GM19468 (cell line): ENCODE measurements around the gene CARS2.
"Not testable (repeated sequence)": the region's sequence is repeated elsewhere in the genome, so short reads cannot be mapped to it uniquely, and the experiment has no call there.

Experiments
- ATAC-seq: cut with Tn5 transposase; IDR thresholded peaks from one replicate; pipeline ENCODE4 v1.9.1; 2021; ENCODE audit warnings: mild to moderate bottlenecking, moderate library complexity, moderate number of reproducible peaks; ENCODE audit not compliant: unreplicated experiment; ENCODE audit errors: extremely low read depth

CARS2 gene

DNA sequence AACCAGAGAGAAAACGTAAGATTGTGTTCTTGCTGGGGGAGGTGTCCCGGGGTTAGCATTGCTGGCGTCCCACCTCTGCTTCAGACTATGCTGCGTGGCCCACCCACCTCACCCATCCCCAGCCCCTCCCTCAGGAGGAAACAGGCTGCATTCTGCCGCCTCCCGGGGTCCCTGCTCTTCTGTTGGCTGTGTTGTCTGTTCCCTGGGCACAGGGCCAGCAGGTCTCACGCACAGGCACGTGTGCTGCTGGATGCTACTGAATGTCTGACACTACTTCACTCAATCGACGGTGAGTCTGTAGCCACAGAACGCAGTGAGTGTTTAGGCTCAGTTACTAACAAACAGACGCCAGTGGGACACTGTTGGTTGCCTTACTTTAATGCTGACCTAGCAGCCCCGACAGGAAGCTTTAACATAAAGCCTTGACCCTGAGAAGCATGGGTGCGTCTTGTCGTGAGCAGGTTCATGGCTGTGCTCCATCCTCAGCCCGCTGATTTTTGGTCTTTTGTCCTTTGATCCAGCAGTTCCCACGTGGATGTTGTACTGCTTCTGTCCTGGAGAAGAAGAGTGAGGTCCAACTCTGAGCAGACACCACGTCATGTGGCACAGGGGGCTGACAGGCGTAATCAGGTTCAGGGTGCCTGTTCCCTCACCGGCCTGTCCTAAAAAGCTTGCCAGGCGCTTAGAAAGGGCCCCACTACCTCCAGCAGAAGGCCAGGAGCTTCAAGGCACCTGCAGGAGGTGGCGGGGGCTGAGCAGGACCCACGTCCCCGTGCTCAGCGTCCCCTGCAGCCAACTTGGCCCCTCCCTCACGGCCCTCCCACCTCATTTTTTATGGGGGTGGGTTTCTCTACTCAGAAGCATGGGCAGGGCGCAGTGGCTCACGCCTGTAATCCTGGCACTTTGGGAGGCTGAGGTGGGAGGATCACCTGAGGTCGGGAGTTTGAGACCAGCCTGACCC, 64.6 kb downstream of the CARS2 start:
- no peak for ATAC-seq

DNA sequence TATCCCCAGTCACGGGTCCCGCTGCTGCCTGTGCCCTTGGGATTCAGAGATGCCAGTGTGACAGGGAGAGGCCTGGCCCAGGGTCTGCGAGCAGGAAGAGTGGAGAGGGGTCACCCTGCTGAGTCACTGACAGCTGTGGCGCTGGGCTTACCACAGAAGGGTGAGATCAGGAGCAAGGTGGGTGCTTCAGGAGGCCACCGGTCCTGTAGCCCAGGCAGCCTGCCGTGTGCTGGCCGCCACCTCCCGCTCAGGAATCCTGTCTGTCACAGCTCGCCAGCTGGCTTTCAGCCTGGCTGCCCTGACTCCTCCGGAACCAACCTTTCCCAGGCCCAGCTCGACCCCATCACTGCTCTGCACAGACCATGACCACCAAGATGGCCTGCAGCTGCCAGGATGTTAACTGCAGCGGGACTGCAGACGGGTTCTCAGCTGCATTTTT, 65.3 kb downstream of the CARS2 start:
- no peak for ATAC-seq

DNA sequence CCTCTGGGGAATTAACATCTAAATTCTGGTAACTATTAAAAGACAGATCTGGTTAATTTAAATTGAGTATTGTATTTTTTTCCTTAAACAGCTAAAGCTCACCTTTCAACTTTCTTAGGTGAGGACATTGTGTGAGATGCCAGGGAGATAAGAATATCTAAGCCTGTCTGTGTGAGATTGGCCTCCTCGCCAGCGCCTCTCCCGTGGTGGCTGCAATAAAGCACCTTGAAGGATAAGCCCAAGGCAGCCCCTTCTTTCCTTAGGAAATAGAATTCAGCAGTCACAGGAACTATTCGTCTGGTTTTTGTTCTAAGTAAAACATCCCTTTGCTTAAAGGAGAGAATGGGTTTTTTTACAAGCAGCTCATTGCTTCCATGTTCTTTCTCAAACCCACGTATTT, 66.0 kb downstream of the CARS2 start:
- ATAC-seq: no peak

DNA sequence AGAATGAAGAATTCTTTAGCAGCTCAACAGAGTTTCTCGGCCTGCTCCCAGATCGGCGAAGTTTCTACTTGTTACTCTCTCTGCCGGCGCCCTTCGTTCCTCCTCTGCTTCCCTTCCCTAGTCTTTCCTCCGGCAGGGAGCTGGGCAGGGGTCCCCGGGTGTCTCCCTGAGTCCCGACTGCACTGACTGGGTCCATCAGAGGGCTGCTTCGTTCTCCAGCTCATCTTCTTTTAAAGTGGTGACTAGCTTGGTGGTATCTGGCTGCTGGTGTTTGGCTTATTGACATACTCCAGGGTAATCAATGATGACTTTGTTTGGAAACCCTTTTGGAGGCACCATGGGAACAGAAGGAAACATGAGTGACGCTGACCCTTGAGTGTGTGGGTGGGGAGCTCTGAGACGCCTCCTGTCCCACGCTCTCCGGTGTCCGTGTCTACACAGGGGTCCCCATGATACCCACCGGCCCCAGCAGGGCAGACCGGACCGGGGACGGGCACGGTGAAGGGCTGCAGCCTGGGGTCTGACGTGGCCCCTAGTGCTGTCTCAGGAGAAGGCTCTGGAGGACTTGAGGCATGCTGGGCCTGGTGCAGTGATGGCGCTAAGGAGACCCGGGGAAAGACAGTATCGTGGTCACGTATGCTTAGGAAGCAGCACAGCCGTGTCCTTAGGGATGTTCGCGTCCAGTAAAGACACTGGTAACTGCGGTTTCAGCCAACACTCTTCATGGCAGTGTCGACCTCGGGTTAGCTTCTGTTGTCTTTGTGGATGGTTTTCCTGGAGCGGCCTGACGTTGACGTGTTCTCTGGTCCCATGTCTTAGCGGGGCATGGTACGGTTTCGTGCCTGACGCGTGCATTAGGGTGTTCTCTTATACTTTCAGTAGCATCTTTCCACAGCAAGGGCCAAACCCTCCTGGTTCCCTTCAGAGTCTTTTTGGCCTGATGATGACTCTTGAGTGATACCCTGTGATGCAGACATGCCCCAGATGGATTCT, 66.8 kb downstream of the CARS2 start:
- ATAC-seq: no peak

DNA sequence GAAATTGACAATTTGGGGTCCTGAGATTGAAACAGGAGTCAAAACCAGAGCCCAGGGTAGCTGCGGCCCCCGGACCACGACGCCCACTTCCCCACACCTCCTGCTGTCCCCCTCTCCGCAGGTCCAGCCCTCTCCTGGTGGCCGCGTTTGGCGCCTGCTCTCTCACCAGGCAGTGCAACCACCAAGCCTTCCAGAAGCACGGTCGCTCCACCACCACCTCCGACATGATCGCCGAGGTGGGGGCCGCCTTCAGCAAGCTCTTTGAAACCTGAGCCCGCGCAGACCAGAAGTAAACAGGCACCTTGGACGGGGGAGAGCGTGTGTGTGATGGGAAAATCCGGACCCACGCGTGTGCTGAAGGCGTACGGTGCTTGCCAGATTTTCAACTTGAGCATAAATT, 67.7 kb downstream of the CARS2 start:
- ATAC-seq: no peak

DNA sequence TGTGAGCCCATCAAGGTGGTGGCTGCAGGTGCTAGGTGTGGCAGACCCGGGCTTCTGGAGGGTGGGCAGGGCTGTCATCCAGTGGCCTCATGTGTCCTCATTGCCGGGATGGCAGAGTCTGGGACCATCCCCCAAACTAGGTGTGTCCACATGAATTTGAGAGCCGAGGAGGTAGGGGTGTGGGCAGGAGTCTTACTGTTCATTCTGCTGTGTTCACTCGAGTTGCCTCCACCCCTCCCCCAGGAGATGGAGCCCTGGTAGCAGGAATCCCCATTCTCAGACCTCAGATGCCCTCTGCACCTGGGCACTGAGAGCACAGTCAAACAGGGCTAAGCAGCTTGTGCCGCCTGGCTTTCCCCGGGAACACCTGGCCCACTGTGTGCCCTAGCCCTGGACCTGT, 68.2 kb downstream of the CARS2 start:
- no peak for ATAC-seq

DNA sequence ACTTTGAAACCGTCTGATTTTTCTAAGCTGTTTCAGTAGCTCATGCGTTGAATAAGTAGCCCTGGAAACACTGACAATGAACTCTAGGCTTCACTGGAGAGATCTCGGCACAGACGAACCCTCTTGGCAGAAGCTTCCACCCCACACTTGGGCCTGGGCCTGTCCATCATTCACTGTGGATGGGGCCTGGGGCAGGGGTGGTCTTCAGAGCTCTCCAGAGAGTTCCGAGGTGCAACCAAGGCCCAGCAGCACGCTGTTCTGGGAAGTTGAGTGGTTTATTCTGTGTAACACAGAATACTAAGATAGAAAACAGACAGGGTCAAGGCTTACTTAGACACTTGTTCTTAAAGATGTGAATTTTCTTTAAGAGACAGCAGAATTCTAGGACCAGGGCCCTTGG, 68.6 kb downstream of the CARS2 start:
- ATAC-seq: no peak

DNA sequence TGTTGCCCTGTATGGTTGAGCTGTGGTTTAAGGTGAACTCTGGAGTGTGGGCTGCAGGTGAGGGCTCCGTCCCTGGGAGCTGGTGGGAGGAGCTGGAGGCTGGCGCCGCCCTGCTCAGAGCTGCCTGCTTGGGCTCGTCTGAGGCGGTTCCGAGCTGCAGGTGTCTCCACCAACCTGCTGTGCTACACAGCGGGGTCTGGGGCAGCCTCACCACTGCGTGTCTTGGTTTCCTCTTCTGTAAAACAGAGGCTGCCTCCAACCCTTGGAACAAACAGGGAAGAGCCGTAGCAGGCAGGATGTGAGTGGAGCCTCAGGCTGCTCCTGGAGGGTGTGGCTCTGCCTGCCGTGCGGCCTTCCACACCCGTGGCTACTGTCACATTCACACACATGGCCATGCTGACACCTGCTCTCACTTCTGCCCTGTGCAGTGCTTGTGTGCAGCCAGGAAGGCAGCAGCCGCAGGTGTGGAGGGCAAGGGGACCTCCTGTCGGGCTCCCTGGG, 69.2 kb downstream of the CARS2 start:
- ATAC-seq: no peak

DNA sequence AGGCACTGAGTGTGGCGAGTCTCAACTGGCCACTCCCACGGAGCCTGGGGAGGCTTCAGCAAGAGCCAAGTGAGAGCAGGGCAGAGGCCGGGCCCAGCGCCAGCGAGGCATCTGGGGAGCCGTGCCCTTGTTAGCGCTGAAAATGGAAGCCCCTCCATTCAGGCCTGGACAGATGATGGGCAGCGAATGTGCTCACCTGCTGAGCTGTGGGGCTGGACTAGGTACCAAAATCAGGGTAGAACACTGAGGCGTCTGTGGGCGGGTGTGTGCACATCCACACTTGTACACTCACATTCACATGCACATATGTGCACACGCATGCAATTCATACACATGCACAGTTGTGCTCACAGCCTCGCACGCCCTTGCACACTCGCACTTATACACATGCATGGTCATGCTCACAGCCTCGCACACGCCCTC, 69.9 kb downstream of the CARS2 start:
- ATAC-seq: no peak

DNA sequence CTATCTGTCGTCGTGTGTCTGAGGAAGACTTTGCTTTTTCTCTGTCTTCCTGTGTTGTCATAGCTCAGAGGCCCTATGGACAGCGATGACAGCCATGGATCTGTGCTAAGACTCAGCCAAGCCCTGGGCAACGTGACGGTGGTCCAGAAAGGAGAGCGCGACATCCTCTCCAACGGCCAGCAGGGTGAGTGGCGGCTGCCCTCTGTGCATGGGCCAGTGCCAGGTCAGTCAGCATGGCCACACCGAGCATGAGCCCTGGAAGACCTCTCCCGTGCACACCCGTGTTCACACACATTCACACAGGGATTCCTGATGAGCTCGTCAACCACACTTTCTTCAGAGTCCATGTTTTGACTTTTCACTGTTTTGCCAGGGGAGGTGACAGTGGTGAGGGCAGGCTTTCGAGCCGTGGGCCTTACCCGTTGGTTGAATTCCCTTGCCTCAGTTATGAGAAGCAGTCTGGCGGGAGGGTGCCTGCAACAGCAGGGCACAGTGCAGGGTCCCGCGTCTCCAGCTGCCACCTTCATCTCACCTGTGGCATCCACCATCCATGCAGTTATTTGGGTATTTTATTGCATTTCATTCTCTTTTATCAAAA, 70.4 kb downstream of the CARS2 start:
- ATAC-seq: no peak

DNA sequence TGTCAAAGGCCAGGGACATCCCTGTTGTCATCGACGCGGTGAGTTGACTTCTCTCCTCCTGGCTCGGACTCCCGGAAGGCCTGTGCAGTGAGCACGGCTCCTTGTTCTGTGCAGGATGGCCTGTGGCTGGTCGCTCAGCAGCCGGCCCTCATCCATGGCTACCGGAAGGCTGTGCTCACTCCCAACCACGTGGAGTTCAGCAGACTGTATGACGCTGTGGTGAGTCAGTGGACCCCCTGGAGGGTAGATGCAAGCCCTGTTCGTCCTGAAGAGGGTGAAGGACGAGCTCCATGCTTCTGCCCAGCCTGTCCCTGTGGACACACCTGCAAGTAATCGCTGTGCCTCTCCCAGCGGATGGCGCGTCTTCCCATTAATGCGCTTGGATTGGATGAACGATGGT, 71.4 kb downstream of the CARS2 start:
- ATAC-seq: no peak

DNA sequence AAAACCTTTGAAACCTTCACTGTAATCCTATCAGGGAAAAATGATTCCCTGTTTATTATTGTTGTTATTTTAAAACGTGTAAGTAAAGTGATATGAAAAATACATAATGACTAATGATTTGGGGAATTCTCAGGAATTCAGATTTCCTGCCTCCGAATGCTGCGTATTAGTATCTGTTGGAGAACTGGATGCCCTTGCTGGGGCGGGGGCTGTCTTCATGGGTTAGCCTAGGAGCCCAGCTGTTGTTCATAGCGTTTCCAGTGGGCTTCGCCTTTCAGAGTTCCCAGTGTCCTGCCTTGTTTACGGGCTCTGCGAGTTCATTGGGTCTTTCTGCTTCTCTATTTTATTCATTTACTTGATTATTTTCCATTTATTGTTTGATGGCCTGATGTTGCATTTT, 72.1 kb downstream of the CARS2 start:
- no peak for ATAC-seq

DNA sequence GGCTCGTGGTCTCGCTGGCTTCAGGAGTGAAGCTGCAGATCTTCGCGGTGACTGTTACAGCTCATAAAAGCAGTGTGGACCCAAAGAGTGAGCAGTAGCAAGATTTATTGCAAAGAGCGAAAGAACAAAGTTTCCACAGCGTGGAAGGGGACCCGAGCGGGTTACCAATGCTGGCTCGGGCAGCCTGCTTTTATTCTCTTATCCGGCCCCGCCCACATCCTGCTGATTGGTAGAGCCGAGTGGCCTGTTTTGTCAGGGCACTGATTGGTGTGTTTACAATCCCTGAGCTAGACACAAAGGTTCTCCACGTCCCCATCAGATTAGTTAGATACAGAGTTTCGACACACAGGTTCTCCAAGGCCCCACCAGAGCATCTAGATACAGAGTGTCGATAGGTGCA, 73.7 kb downstream of the CARS2 start:
- not testable (repeated sequence) for ATAC-seq

DNA sequence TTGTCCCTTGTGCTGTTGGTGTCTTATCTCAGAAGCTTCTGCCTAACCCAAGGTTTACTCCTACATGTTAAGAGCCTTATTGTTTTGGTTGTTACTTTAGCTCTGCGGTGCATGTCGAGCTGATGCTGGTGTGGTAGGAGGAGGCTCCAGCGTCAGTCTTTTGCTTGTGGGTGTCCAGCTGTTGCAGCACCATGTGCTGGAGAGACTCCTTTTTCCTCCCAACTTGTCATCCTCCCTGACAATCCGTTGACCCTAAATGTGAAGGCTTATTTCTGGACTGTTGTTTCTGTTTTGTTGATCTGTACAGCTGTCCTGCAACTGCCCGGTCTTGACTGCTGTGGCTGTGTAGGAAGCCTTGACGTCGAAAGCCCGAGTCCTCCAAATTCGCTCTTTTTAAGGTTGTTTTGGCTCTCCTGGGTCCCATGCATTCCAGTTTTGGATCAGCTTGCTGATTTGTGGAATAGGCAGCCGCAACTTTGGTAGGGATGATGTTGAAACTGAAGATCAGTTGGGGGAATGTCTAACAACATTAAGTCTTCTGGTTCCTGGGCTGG, 75.3 kb downstream of the CARS2 start:
- ATAC-seq: no peak

DNA sequence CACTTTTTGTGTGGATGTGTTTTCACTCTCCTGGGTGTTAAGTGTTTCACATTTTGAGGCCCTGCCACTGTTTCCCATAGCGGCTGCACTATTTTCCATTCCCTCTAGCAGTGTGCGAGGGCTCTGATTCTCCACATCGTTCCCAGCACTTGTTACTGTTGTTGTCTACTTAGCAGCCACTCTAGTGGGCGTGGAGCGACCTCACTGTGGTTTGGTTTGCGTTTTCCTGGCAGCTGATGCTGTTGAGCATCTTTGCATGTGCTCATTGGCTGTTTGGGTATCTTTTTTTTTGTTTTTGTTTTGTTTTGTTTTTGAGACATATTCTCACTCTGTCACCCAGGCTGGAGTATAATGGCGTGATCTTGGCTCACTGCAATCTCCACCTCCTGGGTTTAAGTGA, 76.2 kb downstream of the CARS2 start:
- no peak for ATAC-seq

DNA sequence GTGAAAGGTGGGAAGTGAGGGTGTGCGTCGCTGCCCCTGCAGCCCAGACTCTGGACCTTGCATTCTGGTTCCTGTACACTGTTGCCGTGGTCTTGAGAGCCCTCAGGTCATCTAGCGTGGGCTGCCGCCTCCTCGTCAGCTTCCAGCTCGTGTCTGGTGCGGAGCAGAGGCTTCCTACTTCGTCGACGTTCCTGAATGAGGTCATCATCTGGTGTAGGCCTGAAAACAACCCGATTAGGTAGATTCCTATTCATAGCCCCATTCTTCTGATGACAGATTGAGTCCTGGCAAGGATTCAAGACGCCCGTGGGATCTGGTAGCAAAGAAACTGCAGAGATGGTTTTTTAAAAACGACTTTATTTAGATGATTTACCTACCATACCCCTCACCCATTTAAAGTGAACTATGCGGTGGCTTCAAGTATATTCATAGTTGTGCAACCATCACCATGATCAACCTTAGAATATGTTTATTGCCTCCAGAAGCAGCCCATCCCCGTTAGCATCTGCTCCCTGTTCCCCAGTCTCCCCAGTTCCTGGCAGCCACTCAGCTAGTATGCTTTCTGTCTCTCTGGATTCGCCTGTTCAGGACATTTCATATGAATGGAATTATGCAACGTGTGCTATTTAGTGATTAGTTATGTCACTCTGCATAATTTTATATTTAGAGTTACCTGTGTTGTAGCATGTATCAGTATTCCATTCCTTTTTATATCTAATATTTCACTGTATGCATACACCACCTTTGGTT, 76.8 kb downstream of the CARS2 start:
- ATAC-seq: no peak

DNA sequence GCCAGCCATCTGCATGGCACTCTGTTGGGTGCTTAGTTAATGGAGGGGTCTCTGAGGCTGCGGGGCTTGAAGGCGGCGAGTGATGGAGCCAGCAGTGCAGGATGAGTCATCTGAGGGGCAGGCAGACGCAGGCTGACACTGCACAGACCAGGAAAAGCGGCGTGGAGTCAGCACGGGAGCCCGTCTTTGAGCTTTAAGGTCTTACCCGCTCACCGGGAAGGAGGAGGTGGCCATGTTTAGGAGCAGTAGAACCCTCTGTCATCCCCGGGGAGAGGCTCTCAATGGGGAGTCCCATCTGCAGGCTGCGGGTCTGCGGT, 77.5 kb downstream of the CARS2 start:
- ATAC-seq: no peak

DNA sequence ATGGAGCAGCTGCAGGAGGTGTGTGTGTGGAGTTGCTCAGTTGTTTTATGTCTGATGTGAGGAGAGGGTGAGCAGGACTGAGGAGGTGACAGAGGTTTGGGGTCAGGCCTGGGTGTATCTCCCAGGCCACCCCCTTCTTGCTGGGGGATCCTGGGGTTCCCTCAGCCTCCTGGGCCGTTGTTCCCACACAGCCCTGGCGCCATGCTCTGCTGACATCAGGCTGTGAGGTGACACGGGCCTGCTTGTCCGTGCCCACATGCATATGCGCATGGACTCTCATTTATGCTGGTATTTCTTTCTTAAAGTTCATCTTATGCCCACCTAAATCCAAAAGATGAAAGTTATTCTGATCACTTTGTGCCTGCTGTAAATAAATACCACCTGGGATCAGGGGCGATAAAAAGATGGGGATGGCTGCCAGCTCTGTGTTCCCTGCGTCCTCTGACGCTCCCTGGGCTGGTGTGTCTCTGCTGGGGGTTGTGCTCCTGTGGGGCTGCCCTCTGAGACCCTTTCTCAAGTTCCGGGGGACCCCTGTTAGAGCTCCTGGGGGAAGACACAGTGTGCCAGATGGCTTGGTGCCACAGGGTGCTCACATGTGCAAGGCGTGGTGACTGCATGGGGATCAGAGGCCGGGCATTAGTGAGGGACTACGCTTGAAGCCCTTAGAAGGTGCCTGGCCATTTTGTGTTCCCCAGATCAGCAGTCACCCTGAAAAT, 78.0 kb downstream of the CARS2 start:
- no peak for ATAC-seq

DNA sequence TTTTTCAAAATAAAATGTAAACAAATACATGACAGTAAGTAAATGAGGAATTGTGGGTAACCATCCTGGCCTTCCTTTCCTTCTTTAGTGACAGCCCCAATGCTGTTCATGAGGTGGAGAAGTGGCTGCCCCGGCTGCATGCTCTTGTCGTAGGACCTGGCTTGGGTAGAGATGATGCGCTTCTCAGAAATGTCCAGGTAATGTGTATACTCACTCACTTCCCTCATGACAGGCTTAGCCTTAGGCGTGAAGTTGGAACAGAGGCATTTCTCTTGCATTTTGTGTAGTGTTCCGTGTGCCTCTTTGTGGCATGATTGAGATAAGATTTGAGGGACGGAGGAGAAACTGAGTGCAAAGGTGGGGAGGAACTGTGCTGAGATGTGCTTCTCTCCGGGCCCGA, 78.6 kb downstream of the CARS2 start:
- ATAC-seq: no peak
